HG03039 (cell line): ENCODE measurements around the gene OGFOD2.

ENCODE experiments used
- ATAC-seq: cut with Tn5 transposase; IDR thresholded peaks from one replicate; pipeline ENCODE4 v1.9.1; 2021; ENCODE audit warnings: mild to moderate bottlenecking, moderate library complexity; ENCODE audit not compliant: unreplicated experiment

OGFOD2 gene

DNA sequence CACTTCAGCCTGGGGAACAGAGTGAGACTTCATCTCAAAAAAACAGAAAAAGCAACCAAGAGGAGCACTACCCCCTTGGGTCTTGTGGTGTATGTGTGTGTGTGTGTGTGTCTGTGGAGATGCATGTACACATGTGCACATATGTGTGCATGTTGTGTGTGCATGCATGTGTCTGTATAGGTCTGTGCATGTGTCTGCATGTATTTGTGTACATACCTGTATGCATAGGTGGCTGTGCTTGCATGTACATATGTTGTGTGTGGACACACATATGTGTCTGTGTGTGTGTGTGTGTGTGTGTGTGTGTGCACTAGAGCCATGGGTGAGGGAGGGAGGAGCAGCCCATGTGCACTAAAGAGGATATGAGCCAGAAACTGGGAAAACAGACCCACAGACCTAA, 54.5 kb downstream of the OGFOD2 start:
- ATAC-seq, result no peak
